Ovary (tissue), 9 donors: ENCODE data around the gene RYR2. TPM values are rescaled to one million over a fixed set of nuclear protein-coding genes. Genes with fewer than 3 reads are reported as not detected.
A peak's percentile ranks its signal among the peaks of the same experiment; 100 is the strongest.

ENCODE experiments used
- DNase-seq, 5 donors: peaks; one replicate each; pipeline ENCODE4 v3.0.0-alpha.2; 2019 to 2020
- H3K27ac ChIP-seq, 2 donors: fragments of 200-600 bp; one replicate each; pipeline versions ENCODE4 v1.5.1 to v1.8.0; 2019 to 2022
- H3K27me3 ChIP-seq: fragments of 200-600 bp; one replicate; pipeline ENCODE4 v1.8.0; 2022
- H3K36me3 ChIP-seq: fragments of 200-600 bp; sonication (generic); one replicate; pipeline ENCODE4 v1.5.1; 2019
- H3K4me1 ChIP-seq: one replicate; pipeline ENCODE4 v1.8.1; 2013; ENCODE audit warnings: mild to moderate bottlenecking, moderate library complexity; ENCODE audit not compliant: insufficient read depth
- H3K4me3 ChIP-seq: fragments of 200-600 bp; sonication (generic); one replicate; pipeline ENCODE4 v1.5.1; 2017
- H3K9me3 ChIP-seq, 2 donors: fragments of 200-600 bp in 1 of 2; sonication (generic) in 1 of 2; one replicate each; pipeline versions ENCODE4 v1.5.1 to v1.8.1; 2013 to 2019; ENCODE audit warnings: mild to moderate bottlenecking in 1 of 2, moderate library complexity in 1 of 2
- EP300 ChIP-seq: sonication (generic); formaldehyde crosslinking; IDR thresholded peaks from one replicate; pipeline ENCODE4 v1.6.1; 2017; ENCODE audit warnings: antibody characterized with exemption
- POLR2A ChIP-seq: fragments of 450-650 bp; IDR thresholded peaks from one replicate; pipeline ENCODE4 v1.6.1; 2017; ENCODE audit warnings: antibody characterized with exemption, mild to moderate bottlenecking, moderate library complexity
- WGBS, 3 donors: extraction: QIAGEN DNeasy Blood & Tissue Kit in 1 of 3; methylation state at CpG; one replicate each; pipeline versions ENCODE4 v1.1.5 to v1.1.7; 2013 to 2017; 5-methylcytosine and 5-hydroxymethylcytosine counted together
- intact Hi-C, 4 donors: fragments of 100-400 bp; cut with DNase I; formaldehyde crosslinking; loops; one replicate each; pipeline versions ENCODE4 v1.11.0 to v1.15.1; 2022 to 2023
- polyA plus RNA-seq, 2 donors: library from polyadenylated mRNA; stranded (reverse); fragments of 200-250 nt in 1 of 2; fragments of 350-450 nt in 1 of 2; fragmentation: Illumina TruSeq in 1 of 2; extraction: RNeasy Lipid Tissue Mini Kit (QIAGEN cat#74804) in 1 of 2; gene quantifications; one replicate each; pipeline ENCODE4 v1.2.3, GENCODE V29; 2013 to 2014
- total RNA-seq, 7 donors: library from RNA; depleted of rRNA in 2 of 7; stranded (reverse); fragments of >200 nt in 2 of 7; fragmentation: NEBNext Ultra II Directional in 3 of 7; extraction: Animal tissue kit (Norgen Biotek cat#: 25700) in 3 of 7; gene quantifications; one replicate each; pipeline versions ENCODE4 v1.1.0 to v1.2.4, GENCODE V29; 2016 to 2023
- TF ChIP-seq, protein P1 (sequence below), 3 donors: fragments of 450-650 bp in 2 of 3; fragments of 200-600 bp in 1 of 3; IDR thresholded peaks; one replicate each; pipeline versions ENCODE4 v1.5.1 to v1.8.0; 2016 to 2022; ENCODE audit warnings: antibody characterized with exemption in 3 of 3, mild to moderate bottlenecking in 1 of 3
- donor health status: DM: no; HTN: no; CAD: no; lungs with moderate emphysema.
- donor health status: DM: no; HTN: no; CAD: no.
- donor health status: Bipolar disorder and iron deficiency.
- donor health status: DM: yes; HTN: yes; CAD: no.
- donor health status: DM: no; HTN: no; CAD: no.
- donor health status: DM: yes; HTN: yes; CAD: no.

The RYR2 gene
- total and polyA plus RNA-seq, 9 donors: 3.0 to 13.8 (median 5.4) TPM

GRCh38 chr1:237562242-237562823, 520.3 kb downstream of the RYR2 start:
- Histone ChIP-seq H3K4me3 (no peak overlapping the region), H3K27ac (no peak overlapping the region), H3K9me3 (no peaks in the 10 kb centered on the region), H3K36me3 (no peaks in the 10 kb centered on the region), H3K4me1 (no peaks in the 10 kb centered on the region), H3K27me3 (no peaks in the 10 kb centered on the region)
- WGBS, 3 donors: 49 to 59% (median 55%) methylated on average over 4 of the region's 4 CpGs
- intact Hi-C loops: loop anchor here in 1 of 4 donors (10.0 kb wide), 1 partner anchor 1448 kb away; no protein-coding TSS in a partner anchor
- DNase-seq: no peak
- TF ChIP-seq, protein P1, sequence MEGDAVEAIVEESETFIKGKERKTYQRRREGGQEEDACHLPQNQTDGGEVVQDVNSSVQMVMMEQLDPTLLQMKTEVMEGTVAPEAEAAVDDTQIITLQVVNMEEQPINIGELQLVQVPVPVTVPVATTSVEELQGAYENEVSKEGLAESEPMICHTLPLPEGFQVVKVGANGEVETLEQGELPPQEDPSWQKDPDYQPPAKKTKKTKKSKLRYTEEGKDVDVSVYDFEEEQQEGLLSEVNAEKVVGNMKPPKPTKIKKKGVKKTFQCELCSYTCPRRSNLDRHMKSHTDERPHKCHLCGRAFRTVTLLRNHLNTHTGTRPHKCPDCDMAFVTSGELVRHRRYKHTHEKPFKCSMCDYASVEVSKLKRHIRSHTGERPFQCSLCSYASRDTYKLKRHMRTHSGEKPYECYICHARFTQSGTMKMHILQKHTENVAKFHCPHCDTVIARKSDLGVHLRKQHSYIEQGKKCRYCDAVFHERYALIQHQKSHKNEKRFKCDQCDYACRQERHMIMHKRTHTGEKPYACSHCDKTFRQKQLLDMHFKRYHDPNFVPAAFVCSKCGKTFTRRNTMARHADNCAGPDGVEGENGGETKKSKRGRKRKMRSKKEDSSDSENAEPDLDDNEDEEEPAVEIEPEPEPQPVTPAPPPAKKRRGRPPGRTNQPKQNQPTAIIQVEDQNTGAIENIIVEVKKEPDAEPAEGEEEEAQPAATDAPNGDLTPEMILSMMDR (IDR thresholded peaks at IDR 0.05): peak; percentile 9 to 46 (median 17)
- TF ChIP-seq EP300: no peak

DNA sequence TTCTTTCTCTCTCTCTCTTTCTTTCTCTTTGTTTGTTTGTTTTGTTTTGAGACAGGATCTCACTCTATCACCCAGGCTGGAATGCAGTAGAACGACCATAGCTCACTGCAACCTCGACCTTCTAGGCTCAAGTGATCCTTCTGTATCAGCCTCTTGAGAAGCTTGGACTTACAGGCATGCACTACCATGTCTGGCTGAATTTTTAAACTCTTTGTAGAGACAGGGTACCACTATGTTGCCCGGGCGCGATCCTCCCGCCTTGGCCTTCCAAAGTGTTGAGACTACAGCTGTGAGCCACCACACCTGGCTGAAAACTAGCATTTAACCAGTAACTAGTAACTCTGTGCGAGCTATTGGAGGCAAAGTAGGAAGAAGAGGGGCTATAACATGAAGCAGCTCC, 523.3 kb downstream of the RYR2 start:
- Histone ChIP-seq H3K27me3 (no peaks in the 10 kb centered on the region), H3K4me1 (no peaks in the 10 kb centered on the region), H3K4me3 (no peak overlapping the region), H3K27ac (no peak overlapping the region), H3K36me3 (no peaks in the 10 kb centered on the region), H3K9me3 (no peaks in the 10 kb centered on the region)
- TF ChIP-seq POLR2A (no peak), EP300 (no peak)
- TF ChIP-seq, protein P1 (IDR thresholded peaks at IDR 0.05): no peak
- intact Hi-C loops: loop anchor here in 1 of 4 donors (10.0 kb wide), 1 partner anchor 1450 kb away; no protein-coding TSS in a partner anchor
- 62 to 76% (median 69%) methylated on average over 7 of the region's 7 CpGs for WGBS, 3 donors
- DNase-seq: no peak

- TF ChIP-seq EP300 (no peak), POLR2A (no peak)
- TF ChIP-seq, protein P1 (IDR thresholded peaks at IDR 0.05): no peak
- intact Hi-C loops: loop anchor here in 1 of 4 donors (10.0 kb wide), 1 partner anchor 1452 kb away; no protein-coding TSS in a partner anchor
- Histone ChIP-seq H3K27ac (no peak overlapping the region), H3K4me1 (no peaks in the 10 kb centered on the region), H3K36me3 (no peaks in the 10 kb centered on the region), H3K27me3 (no peaks in the 10 kb centered on the region), H3K4me3 (no peak overlapping the region), H3K9me3 (no peaks in the 10 kb centered on the region)
- no peak for DNase-seq
- WGBS, 3 donors: 94 to 95% (median 94%) methylated on average over 14 of the region's 14 CpGs
Observed at GRCh38 chr1:237566581-237566980, 524.6 kb downstream of the RYR2 start.

DNA sequence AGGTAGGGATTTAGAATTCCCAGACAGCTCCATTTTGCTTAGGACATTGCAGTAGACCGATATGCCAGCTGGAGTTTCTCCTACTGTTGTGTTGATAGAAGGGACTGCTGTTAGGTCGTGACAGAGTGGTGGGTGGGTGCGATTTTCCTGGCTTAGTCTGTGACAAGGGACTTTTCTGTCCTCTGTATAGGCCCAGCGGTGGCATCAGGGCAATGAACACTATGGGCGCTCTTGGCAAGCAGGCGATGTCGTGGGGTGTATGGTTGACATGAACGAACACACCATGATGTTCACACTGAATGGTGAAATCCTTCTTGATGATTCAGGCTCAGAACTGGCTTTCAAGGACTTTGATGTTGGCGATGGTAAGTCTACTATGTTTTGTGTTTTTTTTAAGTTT, 527.0 kb downstream of the RYR2 start:
- no peak for DNase-seq

More for the DNA sequence above, 527.0 kb downstream of the RYR2 start:
- H3K4me3 ChIP-seq: no peak overlapping the region
- H3K27me3 ChIP-seq: no peaks in the 10 kb centered on the region
- WGBS, 3 donors: 65 to 79% (median 71%) methylated on average over 9 of the region's 9 CpGs
- H3K4me1 ChIP-seq: no peaks in the 10 kb centered on the region
- H3K36me3 ChIP-seq: no peaks in the 10 kb centered on the region
- TF ChIP-seq, protein P1 (IDR thresholded peaks at IDR 0.05): no peak
- no peak for TF ChIP-seq EP300
- TF ChIP-seq POLR2A: no peak
- no peak overlapping the region for H3K27ac ChIP-seq
- intact Hi-C loops: loop anchor here in 1 of 4 donors (10.0 kb wide), 1 partner anchor 1454 kb away; no protein-coding TSS in a partner anchor
- no peaks in the 10 kb centered on the region for H3K9me3 ChIP-seq
